ENCODE data around the gene ATP8A1. TPM values are rescaled to one million over a fixed set of nuclear protein-coding genes. Genes with fewer than 3 reads are reported as not detected.
"Not testable (repeated sequence)": the region's sequence is repeated elsewhere in the genome, so short reads cannot be mapped to it uniquely, and the experiment has no call there.

Gene ATP8A1
- total RNA-seq, 1 donor from 2014 or later = 44.0 TPM

- no peak for TF ChIP-seq CTCF (IDR thresholded peaks at IDR 0.05; ENCODE audit: unreplicated experiment)
- H3K4me3 Mint-ChIP-seq (ENCODE audit: unreplicated experiment) = no peak overlapping the region
These were observed 271.4 kb downstream of the ATP8A1 start for GRCh38 chr4:42385516-42385915.

GRCh38 chr4:42381666-42382065 lies 275.2 kb downstream of the ATP8A1 start:
- no peaks in the 10 kb centered on the region for H3K9me3 Mint-ChIP-seq (ENCODE audit: unreplicated experiment)
- H3K27ac Mint-ChIP-seq (ENCODE audit: unreplicated experiment) = no peak overlapping the region
- H3K27me3 Mint-ChIP-seq (ENCODE audit: unreplicated experiment) = no peaks in the 10 kb centered on the region
- no peaks in the 10 kb centered on the region for H3K36me3 Mint-ChIP-seq (ENCODE audit: low read depth, unreplicated experiment)
- no peaks in the 10 kb centered on the region for H3K4me1 Mint-ChIP-seq (ENCODE audit: unreplicated experiment)
- TF ChIP-seq CTCF (IDR thresholded peaks at IDR 0.05; ENCODE audit: unreplicated experiment) = no peak
- no peak for DNase-seq (ENCODE audit: low spot score)
- H3K4me3 Mint-ChIP-seq (ENCODE audit: unreplicated experiment) = no peak overlapping the region

More at GRCh38 chr4:42385516-42385915, 271.4 kb downstream of the ATP8A1 start:
- Mint-ChIP-seq H3K27me3 (ENCODE audit: unreplicated experiment) (no peaks in the 10 kb centered on the region), H3K27ac (ENCODE audit: unreplicated experiment) (no peak overlapping the region), H3K9me3 (ENCODE audit: unreplicated experiment) (no peaks in the 10 kb centered on the region), H3K36me3 (ENCODE audit: low read depth, unreplicated experiment) (no peaks in the 10 kb centered on the region), H3K4me1 (ENCODE audit: unreplicated experiment) (no peaks in the 10 kb centered on the region)
- no peak for DNase-seq (ENCODE audit: low spot score)

GRCh38 chr4:42377497-42377896 lies 279.4 kb downstream of the ATP8A1 start:
- Mint-ChIP-seq H3K27ac (ENCODE audit: unreplicated experiment) (no peak overlapping the region), H3K27me3 (ENCODE audit: unreplicated experiment) (no peaks in the 10 kb centered on the region), H3K9me3 (ENCODE audit: unreplicated experiment) (no peaks in the 10 kb centered on the region), H3K4me3 (ENCODE audit: unreplicated experiment) (no peak overlapping the region), H3K36me3 (ENCODE audit: low read depth, unreplicated experiment) (no peaks in the 10 kb centered on the region), H3K4me1 (ENCODE audit: unreplicated experiment) (no peaks in the 10 kb centered on the region)
- no peak for TF ChIP-seq CTCF (IDR thresholded peaks at IDR 0.05; ENCODE audit: unreplicated experiment)
- DNase-seq (ENCODE audit: low spot score) = no peak

- H3K27ac Mint-ChIP-seq (ENCODE audit: unreplicated experiment); DNase-seq (ENCODE audit: low spot score); H3K4me1 Mint-ChIP-seq (ENCODE audit: unreplicated experiment); H3K4me3 Mint-ChIP-seq (ENCODE audit: unreplicated experiment); H3K27me3 Mint-ChIP-seq (ENCODE audit: unreplicated experiment); H3K9me3 Mint-ChIP-seq (ENCODE audit: unreplicated experiment); H3K36me3 Mint-ChIP-seq (ENCODE audit: low read depth, unreplicated experiment): not testable (repeated sequence)
These were observed 284.6 kb downstream of the ATP8A1 start for GRCh38 chr4:42372303-42372702.

- Mint-ChIP-seq H3K4me3 (ENCODE audit: unreplicated experiment) (no peak overlapping the region), H3K36me3 (ENCODE audit: low read depth, unreplicated experiment) (no peaks in the 10 kb centered on the region), H3K27me3 (ENCODE audit: unreplicated experiment) (no peaks in the 10 kb centered on the region), H3K4me1 (ENCODE audit: unreplicated experiment) (no peaks in the 10 kb centered on the region), H3K27ac (ENCODE audit: unreplicated experiment) (no peak overlapping the region), H3K9me3 (ENCODE audit: unreplicated experiment) (no peaks in the 10 kb centered on the region)
- TF ChIP-seq CTCF (IDR thresholded peaks at IDR 0.05; ENCODE audit: unreplicated experiment) = peak; percentile 34
- no peak for DNase-seq (ENCODE audit: low spot score)
These were observed 285.3 kb downstream of the ATP8A1 start for GRCh38 chr4:42371305-42372252.

All from endothelial cell (in vitro differentiated cells).